ENCODE results near the gene CBX8.

CBX8 gene

DNA sequence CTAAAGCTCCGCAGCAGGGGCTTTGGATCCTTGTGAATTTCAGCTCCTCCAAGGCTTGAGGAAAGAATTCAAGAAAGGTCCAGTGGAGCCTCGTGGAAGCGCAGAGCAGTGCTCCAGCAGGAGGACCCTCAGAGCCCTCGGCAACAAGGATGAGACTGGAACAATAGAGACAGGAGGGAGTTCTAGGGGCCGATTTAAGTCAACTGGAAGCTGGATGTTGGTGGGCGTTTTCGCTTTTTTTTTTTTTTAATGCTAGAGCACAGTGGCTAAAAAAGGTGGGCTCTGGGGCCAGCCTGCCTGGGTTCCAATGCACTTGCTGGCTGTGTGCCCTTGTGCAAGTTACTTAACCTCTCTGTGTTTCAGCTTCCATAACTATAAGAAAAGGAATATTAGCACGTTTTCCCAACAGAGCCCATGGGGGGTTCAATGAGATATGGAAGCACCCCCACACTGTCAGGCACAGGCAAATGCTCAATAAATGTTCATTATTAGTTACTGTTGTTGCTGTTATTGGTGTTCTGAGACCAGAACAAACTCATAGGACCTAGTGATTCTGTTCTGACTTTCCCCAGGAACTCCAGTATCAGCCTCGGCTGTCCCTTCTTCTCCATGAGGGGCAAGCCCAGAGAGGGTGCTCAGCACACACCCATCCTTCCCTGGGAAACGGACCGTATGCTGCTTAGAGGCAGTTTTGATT, 5.3 kb upstream of the CBX8 start:
- H3K27me3 ChIP-seq (ENCODE audit: control insufficient read depth, insufficient read depth, low read length), result peaks cover 18% of the 10 kb centered on the region
- no peaks in the 10 kb centered on the region for H3K36me3 ChIP-seq (ENCODE audit: control insufficient read depth, insufficient read depth, low read length)
- TF ChIP-seq, protein P1, sequence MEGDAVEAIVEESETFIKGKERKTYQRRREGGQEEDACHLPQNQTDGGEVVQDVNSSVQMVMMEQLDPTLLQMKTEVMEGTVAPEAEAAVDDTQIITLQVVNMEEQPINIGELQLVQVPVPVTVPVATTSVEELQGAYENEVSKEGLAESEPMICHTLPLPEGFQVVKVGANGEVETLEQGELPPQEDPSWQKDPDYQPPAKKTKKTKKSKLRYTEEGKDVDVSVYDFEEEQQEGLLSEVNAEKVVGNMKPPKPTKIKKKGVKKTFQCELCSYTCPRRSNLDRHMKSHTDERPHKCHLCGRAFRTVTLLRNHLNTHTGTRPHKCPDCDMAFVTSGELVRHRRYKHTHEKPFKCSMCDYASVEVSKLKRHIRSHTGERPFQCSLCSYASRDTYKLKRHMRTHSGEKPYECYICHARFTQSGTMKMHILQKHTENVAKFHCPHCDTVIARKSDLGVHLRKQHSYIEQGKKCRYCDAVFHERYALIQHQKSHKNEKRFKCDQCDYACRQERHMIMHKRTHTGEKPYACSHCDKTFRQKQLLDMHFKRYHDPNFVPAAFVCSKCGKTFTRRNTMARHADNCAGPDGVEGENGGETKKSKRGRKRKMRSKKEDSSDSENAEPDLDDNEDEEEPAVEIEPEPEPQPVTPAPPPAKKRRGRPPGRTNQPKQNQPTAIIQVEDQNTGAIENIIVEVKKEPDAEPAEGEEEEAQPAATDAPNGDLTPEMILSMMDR (IDR thresholded peaks at IDR 0.05), result no peak
- H3K4me3 ChIP-seq (ENCODE audit: low read depth, low read length), result no peak overlapping the region
- no peak overlapping the region for H3K9ac ChIP-seq
- no peak overlapping the region for H3K27ac ChIP-seq
- H3K4me1 ChIP-seq, result peaks cover 8% of the 10 kb centered on the region
- no peaks in the 10 kb centered on the region for H3K9me3 ChIP-seq (ENCODE audit: control insufficient read depth, low read length)
- no peak overlapping the region for H2AFZ ChIP-seq
- no peaks in the 10 kb centered on the region for H3K79me2 ChIP-seq
- H3K4me2 ChIP-seq (ENCODE audit: low read length), result peak overlapping the region; percentile 48

DNA sequence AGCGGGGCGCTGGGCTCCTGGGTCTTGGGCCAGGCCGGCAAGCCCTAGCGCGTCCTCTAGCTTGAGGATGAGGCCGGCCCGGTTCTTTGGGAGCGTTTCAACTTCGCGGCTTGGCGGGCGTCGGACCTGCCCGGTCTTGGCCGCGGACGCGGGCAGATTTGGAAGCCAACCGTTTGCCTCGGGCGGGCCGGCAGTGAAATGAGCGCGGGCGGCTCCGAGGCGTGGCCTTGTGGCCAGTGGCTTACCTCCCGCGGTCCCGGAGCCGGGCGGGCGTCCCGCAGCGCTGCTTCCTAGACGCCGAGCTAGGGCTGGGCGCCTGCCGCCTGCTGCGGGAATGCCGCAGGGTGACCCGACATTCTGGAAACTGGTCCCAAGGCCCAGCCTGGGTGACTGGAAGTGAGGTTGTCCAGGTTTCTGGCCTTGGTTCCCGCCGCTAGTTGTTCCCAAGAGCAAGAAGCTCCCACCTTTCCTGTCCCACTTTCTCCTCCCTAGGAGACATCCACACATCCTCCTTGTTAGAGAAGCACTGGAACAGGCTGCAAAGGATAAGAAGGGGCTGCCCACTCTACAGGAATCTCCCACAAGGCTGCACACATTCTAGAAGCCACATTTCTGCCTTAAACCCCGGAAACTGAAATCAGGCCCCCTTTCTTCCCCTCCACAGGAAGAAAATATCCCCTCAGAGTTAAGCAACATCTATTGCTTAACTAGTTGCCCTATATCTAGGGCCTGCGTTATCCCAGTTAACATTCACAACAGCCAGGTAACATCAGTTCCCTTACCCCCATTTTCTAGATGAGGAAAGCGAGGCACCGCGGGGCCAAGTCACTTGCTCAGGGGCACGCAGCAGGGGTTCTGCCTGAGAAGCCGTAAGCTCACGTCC, 4.5 kb upstream of the CBX8 start:
- Histone ChIP-seq H3K79me2 (no peaks in the 10 kb centered on the region), H3K4me1 (peaks cover 8% of the 10 kb centered on the region), H3K4me2 (ENCODE audit: low read length) (peak overlapping the region; percentile 66), H3K27ac (no peak overlapping the region), H2AFZ (no peak overlapping the region), H3K4me3 (ENCODE audit: low read depth, low read length) (peak overlapping the region; percentile 30), H3K36me3 (ENCODE audit: control insufficient read depth, insufficient read depth, low read length) (no peaks in the 10 kb centered on the region), H3K27me3 (ENCODE audit: control insufficient read depth, insufficient read depth, low read length) (peaks cover 16% of the 10 kb centered on the region), H3K9me3 (ENCODE audit: control insufficient read depth, low read length) (no peaks in the 10 kb centered on the region), H3K9ac (no peak overlapping the region)
- TF ChIP-seq, protein P1 (IDR thresholded peaks at IDR 0.05), result no peak

DNA sequence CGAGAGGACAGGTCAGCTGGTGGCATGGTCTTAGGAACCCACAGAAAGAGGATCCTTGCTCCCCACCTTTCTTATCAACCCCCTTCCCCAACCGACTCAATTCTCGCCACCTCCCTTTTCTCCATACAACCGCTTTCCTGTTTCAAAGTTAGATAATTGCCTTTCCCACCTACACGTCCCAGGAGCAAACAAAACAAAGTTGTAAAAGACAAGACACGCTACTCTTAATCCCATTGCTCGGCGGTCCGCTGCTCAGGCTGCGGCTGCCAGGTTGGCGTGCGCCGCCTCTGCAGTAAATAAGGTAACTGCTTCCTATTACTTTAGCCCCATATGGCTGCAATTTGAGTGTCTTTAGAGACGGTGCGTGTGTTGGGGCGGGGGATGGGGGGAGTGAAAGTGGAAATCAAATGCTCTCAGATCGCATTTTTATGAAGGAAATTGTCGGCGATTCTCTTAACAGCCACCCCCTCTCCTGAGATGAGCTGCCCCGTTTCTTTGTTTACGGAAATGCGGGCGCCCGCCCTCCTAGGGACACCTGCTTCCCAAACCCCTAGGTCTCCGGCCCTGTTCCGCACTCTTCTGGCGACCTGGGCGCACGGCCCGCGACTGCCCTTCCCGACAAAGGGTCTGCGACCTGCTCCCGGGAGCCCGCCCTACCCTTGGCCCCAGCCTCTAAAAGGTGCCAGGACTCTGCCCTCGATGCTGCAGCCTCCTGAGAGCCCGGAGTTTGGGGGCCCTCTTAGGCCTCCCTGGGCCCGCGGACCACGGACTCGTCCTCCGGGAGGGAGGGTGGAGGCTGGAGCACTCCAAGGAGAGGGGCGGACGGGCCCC, 3.7 kb upstream of the CBX8 start:
- Histone ChIP-seq H3K27me3 (ENCODE audit: control insufficient read depth, insufficient read depth, low read length) (peaks cover 12% of the 10 kb centered on the region), H3K4me3 (ENCODE audit: low read depth, low read length) (peak overlapping the region; percentile 30), H3K9ac (no peak overlapping the region), H3K4me2 (ENCODE audit: low read length) (peak overlapping the region; percentile 66), H3K27ac (no peak overlapping the region), H2AFZ (no peak overlapping the region), H3K36me3 (ENCODE audit: control insufficient read depth, insufficient read depth, low read length) (no peaks in the 10 kb centered on the region), H3K9me3 (ENCODE audit: control insufficient read depth, low read length) (no peaks in the 10 kb centered on the region), H3K79me2 (no peaks in the 10 kb centered on the region), H3K4me1 (peaks cover 8% of the 10 kb centered on the region)
- TF ChIP-seq, protein P1 (IDR thresholded peaks at IDR 0.05), result no peak

DNA sequence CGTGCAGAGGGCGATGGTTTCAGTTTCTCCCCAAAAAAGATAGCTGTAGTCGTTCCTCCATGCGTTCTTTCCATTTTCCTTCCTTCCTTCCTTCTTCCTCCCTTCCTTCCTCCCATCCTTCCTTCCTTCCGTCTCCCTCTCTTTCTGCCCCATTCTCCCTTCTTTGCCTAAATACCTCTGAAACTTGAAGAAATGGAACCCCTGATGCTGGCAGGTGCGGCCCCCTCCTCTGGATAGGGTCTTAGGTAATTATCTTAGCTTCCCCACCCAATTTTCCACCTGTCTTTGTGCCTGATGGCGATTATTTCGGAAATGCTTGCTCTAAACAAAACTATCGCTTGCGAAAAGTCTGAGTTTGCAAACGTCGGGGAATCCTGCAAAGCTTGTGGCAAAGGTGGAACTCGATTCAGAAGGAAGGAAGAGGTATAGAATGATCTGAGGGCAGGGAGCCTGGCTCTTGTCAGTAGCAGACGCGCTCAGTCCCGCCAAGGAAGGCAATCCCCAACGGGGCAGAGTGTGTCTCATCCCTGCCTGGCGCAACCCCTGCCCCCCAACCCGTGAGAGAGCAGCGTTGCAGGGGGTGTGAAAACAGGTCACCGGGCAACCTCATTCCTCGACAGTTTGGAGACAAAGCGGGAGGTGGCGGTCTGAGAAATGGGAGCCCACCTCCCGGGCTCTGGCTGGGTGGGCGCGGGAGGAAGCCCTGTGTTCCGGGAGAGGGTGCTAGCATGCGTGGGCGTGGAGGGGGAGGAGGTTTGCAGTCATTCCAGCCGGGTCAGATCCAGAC, 2.9 kb upstream of the CBX8 start:
- no peaks in the 10 kb centered on the region for H3K9me3 ChIP-seq (ENCODE audit: control insufficient read depth, low read length)
- H2AFZ ChIP-seq, result no peak overlapping the region
- H3K4me3 ChIP-seq (ENCODE audit: low read depth, low read length), result peak overlapping the region; percentile 52
- no peak overlapping the region for H3K9ac ChIP-seq
- TF ChIP-seq, protein P1 (IDR thresholded peaks at IDR 0.05), result no peak
- H3K36me3 ChIP-seq (ENCODE audit: control insufficient read depth, insufficient read depth, low read length), result no peaks in the 10 kb centered on the region
- H3K79me2 ChIP-seq, result no peaks in the 10 kb centered on the region
- peaks cover 12% of the 10 kb centered on the region for H3K27me3 ChIP-seq (ENCODE audit: control insufficient read depth, insufficient read depth, low read length)
- peak overlapping the region; percentile 89 for H3K4me2 ChIP-seq (ENCODE audit: low read length)
- H3K4me1 ChIP-seq, result peaks cover 8% of the 10 kb centered on the region
- H3K27ac ChIP-seq, result no peak overlapping the region
